Dendritic cell treated with granulocyte-macrophage colony-stimulating factor and Interleukin-4, amounts not matched to agents 40 ng/mL and 50 ng/mL, for 4 days (primary cell): ENCODE measurements around the gene LCAT.
"Not testable (repeated sequence)": the region's sequence is repeated elsewhere in the genome, so short reads cannot be mapped to it uniquely, and the experiment has no call there.

Experiments
- H3K27ac Mint-ChIP-seq: one replicate; pipeline ENCODE4 v1.8.0; 2022; ENCODE audit warnings: mild to moderate bottlenecking, mixed read lengths
- H3K27me3 Mint-ChIP-seq: one replicate; pipeline ENCODE4 v1.8.0; 2022; ENCODE audit warnings: mild to moderate bottlenecking, mixed read lengths
- H3K36me3 Mint-ChIP-seq: one replicate; pipeline ENCODE4 v1.8.0; 2022; ENCODE audit warnings: low read depth, mixed read lengths
- H3K4me1 Mint-ChIP-seq: one replicate; pipeline ENCODE4 v1.8.0; 2022; ENCODE audit warnings: low read depth, mixed read lengths
- H3K4me3 Mint-ChIP-seq: one replicate; pipeline ENCODE4 v1.8.0; 2022; ENCODE audit warnings: mild to moderate bottlenecking, moderate library complexity, mixed read lengths
- H3K9me3 Mint-ChIP-seq: one replicate; pipeline ENCODE4 v1.8.0; 2022; ENCODE audit warnings: mixed read lengths
- intact Hi-C: fragments of 100-400 bp; cut with micrococcal nuclease; formaldehyde crosslinking; loops from one replicate; pipeline ENCODE4 v1.15.0; 2022

LCAT gene

GRCh38 chr16:67977005-67977404 is 33.1 kb upstream of the LCAT start:
- peaks cover 31% of the 10 kb centered on the region for H3K27me3 Mint-ChIP-seq
- no peak overlapping the region for H3K27ac Mint-ChIP-seq
- no peak overlapping the region for H3K4me3 Mint-ChIP-seq
- H3K9me3 Mint-ChIP-seq: no peaks in the 10 kb centered on the region
- intact Hi-C loops: no loop called here
- H3K4me1 Mint-ChIP-seq: no peaks in the 10 kb centered on the region
- H3K36me3 Mint-ChIP-seq: no peaks in the 10 kb centered on the region

GRCh38 chr16:67976205-67976604 is 32.3 kb upstream of the LCAT start:
- Mint-ChIP-seq H3K36me3 (no peaks in the 10 kb centered on the region), H3K27ac (no peak overlapping the region), H3K27me3 (peaks cover 30% of the 10 kb centered on the region), H3K9me3 (no peaks in the 10 kb centered on the region), H3K4me1 (no peaks in the 10 kb centered on the region), H3K4me3 (no peak overlapping the region)
- intact Hi-C loops: no loop called here

GRCh38 chr16:67975321-67976105 is 31.6 kb upstream of the LCAT start:
- Mint-ChIP-seq H3K4me1 (no peaks in the 10 kb centered on the region), H3K36me3 (no peaks in the 10 kb centered on the region), H3K4me3 (no peak overlapping the region), H3K27ac (no peak overlapping the region), H3K9me3 (no peaks in the 10 kb centered on the region), H3K27me3 (peaks cover 24% of the 10 kb centered on the region)
- intact Hi-C loops: no loop called here

GRCh38 chr16:67972285-67972684 is 28.4 kb upstream of the LCAT start:
- intact Hi-C loops, H3K36me3 Mint-ChIP-seq, H3K27ac Mint-ChIP-seq, H3K4me3 Mint-ChIP-seq, H3K9me3 Mint-ChIP-seq: not testable (repeated sequence)
- peaks cover 17% of the 10 kb centered on the region for H3K27me3 Mint-ChIP-seq
- H3K4me1 Mint-ChIP-seq: peaks cover 16% of the 10 kb centered on the region

GRCh38 chr16:67971111-67971510 is 27.2 kb upstream of the LCAT start:
- no peaks in the 10 kb centered on the region for H3K9me3 Mint-ChIP-seq
- peaks cover 14% of the 10 kb centered on the region for H3K27me3 Mint-ChIP-seq
- H3K4me3 Mint-ChIP-seq: no peak overlapping the region
- intact Hi-C loops: no loop called here
- peaks cover 26% of the 10 kb centered on the region for H3K4me1 Mint-ChIP-seq
- H3K36me3 Mint-ChIP-seq: no peaks in the 10 kb centered on the region
- no peak overlapping the region for H3K27ac Mint-ChIP-seq

- intact Hi-C loops: no loop called here
- Mint-ChIP-seq H3K9me3 (no peaks in the 10 kb centered on the region), H3K4me3 (peak overlapping the region; percentile 96), H3K36me3 (no peaks in the 10 kb centered on the region), H3K27ac (peak overlapping the region; percentile 77), H3K4me1 (peaks cover 26% of the 10 kb centered on the region), H3K27me3 (peaks cover 9% of the 10 kb centered on the region)
Observed at GRCh38 chr16:67969254-67970039, 25.5 kb upstream of the LCAT start.

GRCh38 chr16:67968400-67969253 is 24.7 kb upstream of the LCAT start, which contains the start of gene SLC12A4:
Gene SLC12A4, minus strand, starts transcription at chr16:67968637. Its CDS starts 84 bp downstream, at chr16:67968553.
- peaks cover 8% of the 10 kb centered on the region for H3K27me3 Mint-ChIP-seq
- H3K4me1 Mint-ChIP-seq: peaks cover 26% of the 10 kb centered on the region
- H3K9me3 Mint-ChIP-seq: no peaks in the 10 kb centered on the region
- peak within 1 kb of the TSS; percentile 96 for H3K4me3 Mint-ChIP-seq
- intact Hi-C loops: no loop called here
- H3K36me3 Mint-ChIP-seq: no peaks in the 10 kb centered on the region
- H3K27ac Mint-ChIP-seq: peak within 1 kb of the TSS; percentile 77

- Mint-ChIP-seq H3K4me1 (peaks cover 26% of the 10 kb centered on the region), H3K9me3 (no peaks in the 10 kb centered on the region), H3K36me3 (peaks cover 5% of the 10 kb centered on the region), H3K27ac (peak overlapping the region; percentile 77), H3K27me3 (peaks cover 6% of the 10 kb centered on the region), H3K4me3 (peak overlapping the region; percentile 96)
- intact Hi-C loops: no loop called here
Observed at GRCh38 chr16:67967958-67968399, 24.1 kb upstream of the LCAT start.

GRCh38 chr16:67967183-67967957 is 23.4 kb upstream of the LCAT start:
- peak overlapping the region; percentile 96 for H3K4me3 Mint-ChIP-seq
- peaks cover 26% of the 10 kb centered on the region for H3K4me1 Mint-ChIP-seq
- peaks cover 3% of the 10 kb centered on the region for H3K27me3 Mint-ChIP-seq
- H3K27ac Mint-ChIP-seq: peak overlapping the region; percentile 77
- intact Hi-C loops: no loop called here
- peaks cover 11% of the 10 kb centered on the region for H3K36me3 Mint-ChIP-seq
- no peaks in the 10 kb centered on the region for H3K9me3 Mint-ChIP-seq

- H3K27ac Mint-ChIP-seq: no peak overlapping the region
- peaks cover 18% of the 10 kb centered on the region for H3K36me3 Mint-ChIP-seq
- peak overlapping the region; percentile 96 for H3K4me3 Mint-ChIP-seq
- peaks cover 3% of the 10 kb centered on the region for H3K27me3 Mint-ChIP-seq
- H3K9me3 Mint-ChIP-seq: no peaks in the 10 kb centered on the region
- peaks cover 26% of the 10 kb centered on the region for H3K4me1 Mint-ChIP-seq
- intact Hi-C loops: no loop called here
Observed at GRCh38 chr16:67966549-67967182, 22.7 kb upstream of the LCAT start.

GRCh38 chr16:67965668-67966548 is 22.0 kb upstream of the LCAT start:
- Mint-ChIP-seq H3K27me3 (peaks cover 3% of the 10 kb centered on the region), H3K27ac (no peak overlapping the region), H3K36me3 (peaks cover 25% of the 10 kb centered on the region), H3K9me3 (no peaks in the 10 kb centered on the region), H3K4me3 (no peak overlapping the region), H3K4me1 (peaks cover 26% of the 10 kb centered on the region)
- intact Hi-C loops: no loop called here

GRCh38 chr16:67964477-67965131 is 20.7 kb upstream of the LCAT start:
- Mint-ChIP-seq H3K4me3 (no peak overlapping the region), H3K27me3 (peaks cover under 1% of the 10 kb centered on the region), H3K4me1 (peaks cover 24% of the 10 kb centered on the region), H3K9me3 (no peaks in the 10 kb centered on the region), H3K27ac (no peak overlapping the region), H3K36me3 (peaks cover 38% of the 10 kb centered on the region)
- intact Hi-C loops: no loop called here
